HG02678 (cell line): ENCODE measurements around the gene ABCA3.
"Not testable (repeated sequence)": the region's sequence is repeated elsewhere in the genome, so short reads cannot be mapped to it uniquely, and the experiment has no call there.

Source experiments
- ATAC-seq: cut with Tn5 transposase; IDR thresholded peaks from one replicate; pipeline ENCODE4 v1.9.1; 2021; ENCODE audit warnings: mild to moderate bottlenecking, moderate library complexity; ENCODE audit not compliant: unreplicated experiment

ABCA3 gene

DNA sequence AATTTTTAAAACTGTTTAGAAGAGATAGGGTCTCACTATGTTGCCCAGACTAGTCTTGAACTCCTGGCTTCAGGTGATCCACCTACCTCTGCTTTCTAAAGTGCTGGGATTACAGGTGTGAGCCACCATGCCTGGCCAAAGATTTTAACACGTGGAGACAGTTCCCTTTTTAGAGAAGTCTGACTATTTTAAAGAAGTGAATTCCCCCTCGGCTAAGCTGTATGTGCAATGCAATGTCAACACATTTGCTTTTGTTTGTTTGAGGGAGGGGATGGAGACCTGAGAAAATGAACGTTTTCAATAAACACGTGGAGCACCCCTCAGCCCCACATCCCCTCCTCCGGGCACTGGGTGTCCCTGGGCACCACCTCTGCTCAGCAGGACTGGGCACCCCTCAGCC lies 58.3 kb downstream of the ABCA3 start:
- no peak for ATAC-seq

DNA sequence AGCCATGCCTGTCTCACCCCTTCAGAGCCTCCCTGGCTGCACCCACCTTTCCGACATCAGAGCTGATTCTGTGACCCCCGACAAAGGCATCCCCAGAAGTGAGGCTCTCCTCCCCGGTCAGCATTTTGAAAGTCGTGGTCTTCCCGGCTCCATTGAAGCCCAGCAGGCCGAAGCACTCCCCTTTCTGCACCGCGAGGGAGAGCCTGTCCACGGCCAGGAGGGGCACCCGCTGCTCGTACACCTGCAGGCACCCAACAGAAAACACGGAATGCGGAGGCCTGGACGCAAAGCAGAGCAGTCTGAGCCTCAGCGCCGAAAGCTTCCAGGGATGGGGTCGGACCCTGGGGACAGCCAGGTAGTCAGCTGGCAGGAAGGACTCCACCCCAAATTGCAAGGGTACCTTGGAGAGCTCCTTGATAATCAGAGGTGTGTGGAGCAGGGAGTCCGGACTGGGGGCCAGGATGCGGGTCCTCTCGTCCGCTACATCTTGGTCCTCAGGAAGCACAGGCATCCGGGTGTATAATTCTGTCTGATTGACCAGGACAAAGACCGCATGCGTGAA lies 59.5 kb downstream of the ABCA3 start:
- no peak for ATAC-seq

- ATAC-seq = no peak
These were observed 60.1 kb downstream of the ABCA3 start for GRCh38 chr16:2280461-2280860.

DNA sequence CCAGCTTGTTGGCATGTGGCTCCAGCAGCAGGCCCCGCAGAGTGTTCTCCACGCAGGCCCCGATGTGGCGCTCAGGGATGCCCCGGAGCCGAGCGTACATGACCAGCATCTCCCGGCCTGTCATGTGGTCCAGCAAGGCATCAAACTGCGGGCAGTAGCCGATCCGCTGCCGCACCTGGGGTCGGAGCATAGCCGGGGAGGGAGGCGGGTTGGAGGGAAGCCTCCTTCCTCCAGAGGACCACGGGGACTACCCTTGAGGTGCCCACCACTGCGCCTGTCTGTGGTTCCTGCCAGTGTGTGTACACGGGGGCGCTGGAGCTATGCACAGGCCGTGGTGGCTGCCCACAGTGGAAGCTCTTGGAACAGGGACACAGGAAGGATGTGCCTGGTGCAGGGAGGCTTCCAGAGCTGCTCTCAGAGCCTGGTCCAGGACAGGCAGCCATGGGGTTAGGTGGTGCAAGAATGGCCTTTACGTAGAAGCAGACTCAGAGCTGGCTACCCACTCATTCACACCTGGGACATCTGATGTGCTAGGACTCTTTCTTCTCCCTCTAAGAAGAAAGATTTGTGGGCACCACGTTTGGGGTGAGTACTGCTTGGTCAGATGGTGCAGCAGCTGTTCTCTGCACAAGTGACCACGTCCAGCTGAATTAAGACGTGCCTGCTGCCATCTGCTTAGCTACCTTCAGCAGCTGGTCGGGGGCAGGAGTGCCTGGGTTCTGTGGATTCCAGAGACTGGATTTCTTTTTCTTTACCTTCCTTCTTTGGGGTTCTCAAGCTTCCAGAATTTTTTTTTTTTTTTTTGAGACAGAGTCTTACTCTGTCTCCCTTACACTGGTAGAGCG lies 61.4 kb downstream of the ABCA3 start:
- no peak for ATAC-seq

- no peak for ATAC-seq
These were observed 62.3 kb downstream of the ABCA3 start for GRCh38 chr16:2278272-2278608.

GRCh38 chr16:2277466-2278271 lies 62.9 kb downstream of the ABCA3 start:
- ATAC-seq = no peak

DNA sequence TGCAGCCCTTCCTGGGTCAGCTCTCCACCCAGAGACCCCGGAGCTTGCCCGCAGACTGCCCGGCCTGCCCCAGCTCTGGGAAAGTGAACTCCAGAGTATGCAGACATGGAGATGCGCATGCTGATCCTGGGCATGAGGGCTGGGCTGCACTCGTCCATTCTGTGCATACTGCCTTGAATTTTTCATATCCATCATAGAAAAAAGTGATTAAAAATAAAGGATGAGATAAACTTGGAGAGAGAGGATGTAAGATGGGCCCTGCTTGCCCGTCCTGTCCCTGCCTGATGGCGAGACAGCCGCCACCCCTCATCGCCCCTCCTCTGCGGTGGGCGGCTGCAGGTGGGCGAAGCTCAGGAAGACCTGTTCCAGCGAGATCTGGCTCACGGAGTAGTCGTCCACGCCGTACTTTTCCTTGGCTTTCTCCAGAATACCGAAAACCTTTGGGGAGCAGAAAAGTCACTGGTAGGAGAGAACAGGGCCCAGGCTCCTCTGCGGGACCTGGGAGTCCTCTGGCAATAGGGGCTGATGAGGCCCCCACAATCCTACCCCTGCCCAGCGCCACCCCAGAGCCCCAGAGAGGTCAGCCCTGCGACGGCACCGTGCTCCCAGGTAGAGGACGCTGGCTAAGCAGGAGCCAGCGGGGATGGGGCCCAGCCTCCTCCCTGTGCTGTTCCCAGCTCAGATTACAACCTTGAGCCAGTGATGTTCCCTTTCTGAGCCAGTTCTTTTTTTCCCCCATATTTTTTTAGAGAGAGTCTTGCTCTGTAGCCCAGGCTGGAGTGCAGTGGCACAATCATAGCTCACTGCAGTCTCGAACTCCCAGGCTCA lies 63.9 kb downstream of the ABCA3 start:
- ATAC-seq = no peak

DNA sequence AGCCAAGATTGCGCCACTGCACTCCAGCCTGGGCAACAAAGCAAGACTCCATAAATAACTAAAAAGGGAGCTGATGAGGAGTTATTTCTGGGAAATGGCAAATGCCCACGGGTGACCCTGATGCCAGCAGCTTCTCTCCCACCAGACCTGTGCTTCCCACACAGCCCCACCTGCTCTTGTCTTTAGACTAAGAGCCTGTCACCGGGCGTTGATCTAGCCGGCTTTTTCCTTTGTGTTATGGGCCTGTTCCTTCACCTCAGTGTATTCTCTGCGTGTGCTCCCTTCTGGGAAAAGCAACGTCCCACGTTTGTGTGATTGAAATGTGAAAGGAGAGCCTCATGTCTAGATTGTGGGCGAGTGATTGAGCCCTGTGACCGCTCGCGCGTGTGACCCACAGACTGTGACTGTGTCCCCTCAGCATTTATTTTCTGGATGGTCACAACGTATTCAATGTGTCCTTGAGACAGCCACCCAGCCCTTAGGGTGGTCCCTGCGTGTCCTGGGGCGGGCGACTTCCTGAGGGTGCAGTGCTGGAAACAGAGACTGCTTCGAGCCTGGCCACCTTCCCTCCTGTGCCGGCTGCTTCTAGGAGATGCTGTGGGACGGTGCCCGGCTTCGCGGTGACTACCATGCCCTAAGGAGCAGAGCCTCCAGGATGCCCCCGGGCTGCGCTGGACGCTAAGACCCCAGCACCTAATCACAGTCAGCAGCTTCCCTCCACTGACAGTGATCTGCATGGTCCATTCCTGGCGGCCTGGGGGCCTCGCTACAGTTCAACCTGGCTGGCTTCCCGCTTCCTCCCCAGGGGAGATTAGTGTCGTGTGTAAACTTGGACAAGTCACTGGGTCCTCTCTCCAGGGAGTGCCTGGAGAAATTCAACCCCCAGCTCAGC lies 64.8 kb downstream of the ABCA3 start:
- ATAC-seq = no peak

GRCh38 chr16:2273931-2274330 lies 66.6 kb downstream of the ABCA3 start:
- no peak for ATAC-seq

DNA sequence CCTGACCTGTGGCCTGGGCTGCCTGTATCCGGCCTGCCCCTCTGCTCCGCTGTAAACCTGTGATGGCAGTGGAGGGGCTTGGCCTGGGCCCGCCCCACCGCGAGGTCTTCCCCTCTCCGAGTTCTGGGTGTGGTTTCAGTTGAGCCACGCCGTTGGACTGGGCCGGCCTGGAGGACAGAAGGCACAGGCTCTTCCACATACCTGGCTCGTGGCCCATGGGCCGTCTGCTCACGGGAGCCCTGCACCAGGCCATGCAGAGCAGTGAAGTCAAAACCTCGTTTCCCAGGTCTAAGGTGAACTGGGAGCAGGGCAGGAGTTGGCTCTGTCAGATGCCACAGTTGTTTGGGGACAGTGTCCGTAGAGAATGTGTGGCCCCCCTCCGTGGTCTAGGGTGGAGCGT lies 67.0 kb downstream of the ABCA3 start:
- ATAC-seq = no peak

DNA sequence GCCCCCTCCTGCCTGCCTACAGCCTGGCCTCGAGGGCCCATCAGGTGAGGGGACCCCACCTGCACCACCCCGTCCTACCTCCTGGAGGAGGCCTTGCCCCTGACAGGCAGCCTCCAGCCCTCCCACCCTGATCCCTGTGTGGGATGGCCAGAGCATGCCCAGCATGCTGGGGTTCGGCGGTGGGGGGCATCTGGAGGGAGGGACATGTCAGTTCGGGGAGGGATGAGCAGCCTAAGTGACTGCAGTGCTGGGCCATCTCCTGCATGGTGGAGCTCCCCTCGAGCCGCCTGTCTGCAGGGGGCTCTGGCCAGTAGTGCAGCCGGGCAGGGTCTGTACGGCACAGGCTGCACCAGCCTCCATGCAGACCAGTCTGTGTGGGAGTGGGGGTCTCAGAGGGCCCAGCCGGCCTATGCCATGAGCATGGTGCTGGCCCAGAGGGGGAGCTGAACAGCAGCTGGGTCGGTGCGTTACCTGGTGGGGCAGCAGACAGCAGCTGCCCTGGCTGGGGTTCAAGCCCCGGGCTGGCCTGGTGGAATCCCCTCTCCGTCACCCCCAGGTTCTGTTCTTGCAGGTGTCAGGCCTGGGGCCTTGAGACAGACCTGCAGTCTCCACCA lies 68.6 kb downstream of the ABCA3 start:
- no peak for ATAC-seq

GRCh38 chr16:2270588-2271470 lies 69.7 kb downstream of the ABCA3 start:
- no peak for ATAC-seq

DNA sequence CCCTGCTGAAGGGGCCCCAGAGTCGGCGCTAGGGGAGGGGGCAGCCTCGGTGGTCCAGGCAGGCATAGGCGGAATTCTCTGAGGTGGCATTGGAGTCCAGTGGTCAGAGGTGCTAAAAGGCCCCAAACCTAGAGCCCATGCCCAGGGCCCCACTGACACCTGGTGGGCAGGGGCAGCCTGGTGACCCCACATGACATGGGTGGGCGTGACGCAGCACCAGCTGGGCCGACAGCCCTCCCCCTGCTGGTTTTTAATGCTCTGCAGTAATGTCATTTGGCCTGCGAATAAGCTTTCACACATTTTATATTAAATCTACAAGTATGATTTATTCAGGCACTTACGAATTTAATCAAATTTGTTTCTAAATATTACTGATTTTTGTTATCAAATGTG lies 70.5 kb downstream of the ABCA3 start:
- no peak for ATAC-seq

DNA sequence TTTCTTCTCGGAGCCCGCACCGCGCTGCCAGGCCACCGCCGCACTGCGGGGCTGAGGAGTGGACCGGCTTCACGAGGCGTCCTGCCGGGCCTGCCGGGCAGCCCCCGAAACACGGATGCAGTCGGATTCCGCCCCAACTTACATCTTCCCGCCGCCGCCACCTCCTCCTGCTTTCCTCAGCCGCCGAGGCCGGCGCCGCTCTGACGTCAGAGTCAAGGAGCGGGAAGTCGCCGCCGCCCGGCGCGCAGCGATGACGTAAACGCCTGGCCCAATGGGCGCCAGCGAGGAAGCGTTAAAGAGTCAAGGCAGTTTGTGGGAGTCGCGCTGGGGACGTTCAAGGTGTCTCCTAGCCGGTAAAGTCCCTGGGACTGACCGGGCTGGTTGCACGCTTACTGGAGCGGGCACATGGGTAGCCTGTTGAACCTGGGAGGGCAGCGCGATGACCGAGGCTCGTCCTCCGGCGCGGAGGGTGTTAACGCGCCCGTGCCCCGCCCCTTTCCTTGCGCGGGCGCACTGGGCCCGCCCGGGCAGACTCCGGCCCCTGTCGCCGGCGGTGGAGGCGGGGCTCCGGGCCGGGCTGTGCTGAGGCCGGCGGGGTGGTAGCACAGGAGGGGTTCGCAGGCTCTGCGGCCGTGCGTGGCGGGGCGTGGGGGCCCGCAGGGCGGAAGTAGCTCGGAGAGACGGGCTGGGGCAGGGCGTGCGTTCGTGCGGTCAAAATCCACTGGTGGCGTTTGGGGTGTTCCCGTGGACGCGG lies 72.4 kb downstream of the ABCA3 start, which contains the start of gene RNPS1:
RNPS1 (minus strand) TSS at position 214 of the 754 bp plus-strand sequence. CDS start 3,483 bp downstream, outside the sequence.
- ATAC-seq = peak; percentile 78

DNA sequence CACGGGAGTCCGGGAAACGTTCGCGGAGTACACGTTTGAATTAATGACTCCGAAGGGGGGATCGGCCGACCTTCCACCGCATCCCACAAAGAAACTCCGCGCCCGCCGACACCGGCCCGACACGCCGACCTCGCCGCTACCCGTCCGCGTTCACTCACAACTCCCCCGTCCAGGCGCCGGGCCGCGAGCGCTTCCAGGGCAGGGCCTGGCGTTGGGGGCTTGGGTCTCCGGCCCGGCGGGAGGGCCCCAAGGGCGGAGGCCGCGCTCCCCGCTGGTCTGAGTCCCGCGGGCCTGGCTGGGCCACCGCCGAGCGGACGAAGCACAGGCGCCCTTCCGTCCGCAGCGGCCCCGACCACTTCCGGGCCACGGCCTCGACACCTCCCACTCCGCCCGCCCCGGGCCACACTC lies 73.0 kb downstream of the ABCA3 start:
- peak; percentile 64 for ATAC-seq

- ATAC-seq = not testable (repeated sequence)
These were observed 73.6 kb downstream of the ABCA3 start for GRCh38 chr16:2266887-2267286.

GRCh38 chr16:2263026-2263425 lies 77.5 kb downstream of the ABCA3 start:
- not testable (repeated sequence) for ATAC-seq

GRCh38 chr16:2260250-2260649 lies 80.3 kb downstream of the ABCA3 start:
- no peak for ATAC-seq
